GM21529 (cell line): ENCODE measurements around the gene FABP7.

Experiments
- ATAC-seq: cut with Tn5 transposase; IDR thresholded peaks from one replicate; pipeline ENCODE4 v1.9.1; 2021; ENCODE audit not compliant: unreplicated experiment

The FABP7 gene

GRCh38 chr6:122832459-122832858 is 52.9 kb downstream of the FABP7 start:
- ATAC-seq: no peak

- no peak for ATAC-seq
Observed at GRCh38 chr6:122833021-122833491, 53.5 kb downstream of the FABP7 start.
